GM23338 (cell line): ENCODE measurements around the gene DNAJC11. TPM values are rescaled to one million over a fixed set of nuclear protein-coding genes. Genes with fewer than 3 reads are reported as not detected.

Experiments
- ATAC-seq: fragments of 200-7000 bp; cut with Tn5 transposase; 3 replicates; pipeline ENCODE4 v1.9.1; 2020
- DNase-seq: peaks from one replicate; pipeline ENCODE4 v3.0.0-alpha.2; 2015; ENCODE audit warnings: low spot score
- H2AFZ ChIP-seq: fragments of 200-600 bp; sonication (generic); 2 replicates; pipeline ENCODE4 v1.8.0; 2016; ENCODE audit warnings: antibody characterized with exemption, mild to moderate bottlenecking, moderate library complexity
- H3F3A ChIP-seq: fragments of 200-600 bp; sonication (generic); replicated peaks from 2 replicates; pipeline ENCODE4 v1.8.0; 2017; ENCODE audit warnings: antibody characterized with exemption, mixed run types, low read depth
- H3K27ac ChIP-seq: fragments of 200-600 bp; sonication (generic); 2 replicates; pipeline ENCODE4 v1.6.1; 2016; ENCODE audit warnings: low read depth
- H3K27me3 ChIP-seq: fragments of 200-600 bp; sonication (generic); 2 replicates; pipeline ENCODE4 v1.8.0; 2016; ENCODE audit warnings: mild to moderate bottlenecking, mixed run types, moderate library complexity; ENCODE audit not compliant: insufficient read depth
- H3K36me3 ChIP-seq: fragments of 200-600 bp; sonication (generic); 2 replicates; pipeline ENCODE4 v1.8.0; 2016; ENCODE audit warnings: mild to moderate bottlenecking; ENCODE audit not compliant: insufficient read depth
- H3K4me1 ChIP-seq: fragments of 200-600 bp; sonication (generic); 2 replicates; pipeline ENCODE4 v1.8.0; 2016; ENCODE audit warnings: mild to moderate bottlenecking, moderate library complexity; ENCODE audit not compliant: insufficient read depth
- H3K4me2 ChIP-seq: fragments of 200-600 bp; sonication (generic); 2 replicates; pipeline ENCODE4 v1.7.1; 2017; ENCODE audit warnings: mixed run types
- H3K4me3 ChIP-seq: fragments of 200-600 bp; sonication (generic); 2 replicates; pipeline ENCODE4 v1.6.1; 2016; ENCODE audit warnings: mixed run types
- H3K79me2 ChIP-seq: fragments of 200-600 bp; sonication (generic); replicated peaks from 2 replicates; pipeline ENCODE4 v1.8.0; 2017; ENCODE audit warnings: mild to moderate bottlenecking; ENCODE audit not compliant: insufficient read depth
- H3K9me2 ChIP-seq: fragments of 200-600 bp; sonication (generic); 2 replicates; pipeline ENCODE4 v1.8.0; 2017; ENCODE audit not compliant: insufficient read depth
- H4K20me1 ChIP-seq: fragments of 200-600 bp; sonication (generic); replicated peaks from 2 replicates; pipeline ENCODE4 v1.8.0; 2017; ENCODE audit warnings: mild to moderate bottlenecking; ENCODE audit not compliant: insufficient read depth
- H3K27ac Mint-ChIP-seq: 2 replicates; pipeline ENCODE4 v1.8.0; 2020; ENCODE audit warnings: inconsistent platforms, mild to moderate bottlenecking, moderate library complexity, mixed read lengths
- H3K27me3 Mint-ChIP-seq: 3 replicates; pipeline ENCODE4 v1.8.0; 2022; ENCODE audit warnings: low read depth, mild to moderate bottlenecking, moderate library complexity, mixed read lengths, inconsistent platforms; ENCODE audit not compliant: insufficient read depth, poor library complexity
- H3K36me3 Mint-ChIP-seq: 3 replicates; pipeline ENCODE4 v1.8.0; 2021; ENCODE audit warnings: low read depth, mild to moderate bottlenecking, inconsistent platforms, moderate library complexity, mixed read lengths
- H3K4me1 Mint-ChIP-seq: 3 replicates; pipeline ENCODE4 v1.8.0; 2020; ENCODE audit warnings: mild to moderate bottlenecking, inconsistent platforms, mixed read lengths
- H3K4me3 Mint-ChIP-seq: 3 replicates; pipeline ENCODE4 v1.8.0; 2021; ENCODE audit warnings: moderate library complexity, mild to moderate bottlenecking, inconsistent platforms, mixed read lengths
- H3K9me3 Mint-ChIP-seq: 3 replicates; pipeline ENCODE4 v1.8.0; 2020; ENCODE audit warnings: moderate library complexity, mild to moderate bottlenecking, inconsistent platforms, mixed read lengths
- CREB1 ChIP-seq: fragments of 250-450 bp; sonication (Bioruptor Pico); IDR thresholded peaks from 2 replicates; pipeline ENCODE4 v1.5.0; 2020; ENCODE audit warnings: low read depth, mild to moderate bottlenecking, moderate library complexity
- CTCF ChIP-seq, 2 experiments: fragments of 200-600 bp in 1 of 2; sonication (generic) in 1 of 2; conservative IDR thresholded peaks; 2 replicates each; pipeline versions ENCODE4 v1.5.1 to v1.6.1; 2016 to 2017; ENCODE audit warnings: antibody characterized with exemption in 2 of 2, low read depth in 2 of 2, mild to moderate bottlenecking in 2 of 2, moderate library complexity in 1 of 2
- ETS1 ChIP-seq: IDR thresholded peaks from 2 replicates; pipeline ENCODE4 v1.6.1; 2016; ENCODE audit warnings: antibody characterized with exemption
- EZH2 ChIP-seq: fragments of 200-600 bp; sonication (generic); IDR thresholded peaks from one replicate; pipeline ENCODE4 v1.8.0; 2017; ENCODE audit warnings: antibody characterized with exemption, mild to moderate bottlenecking, low read depth; ENCODE audit not compliant: unreplicated experiment
- EZH2phosphoT487 ChIP-seq: fragments of 200-600 bp; sonication (generic); IDR thresholded peaks from one replicate; pipeline ENCODE4 v1.8.1; 2018; ENCODE audit warnings: antibody characterized with exemption; ENCODE audit not compliant: unreplicated experiment
- JUNB ChIP-seq: IDR thresholded peaks from one replicate; pipeline ENCODE4 v1.6.1; 2016; ENCODE audit warnings: antibody characterized with exemption; ENCODE audit not compliant: unreplicated experiment
- NANOG ChIP-seq: IDR thresholded peaks from 2 replicates; pipeline ENCODE4 v1.6.1; 2016; ENCODE audit warnings: antibody characterized with exemption, borderline replicate concordance
- POLR2AphosphoS5 ChIP-seq: IDR thresholded peaks from 2 replicates; pipeline ENCODE4 v1.6.1; 2016; ENCODE audit warnings: antibody characterized with exemption, low read depth
- REST ChIP-seq: IDR thresholded peaks from one replicate; pipeline ENCODE4 v1.6.1; 2018; ENCODE audit warnings: antibody characterized with exemption; ENCODE audit not compliant: unreplicated experiment
- STAT1 ChIP-seq: IDR thresholded peaks from one replicate; pipeline ENCODE4 v1.6.1; 2016; ENCODE audit warnings: antibody characterized with exemption; ENCODE audit not compliant: unreplicated experiment
- ZNF331 ChIP-seq: fragments of 250-450 bp; sonication (Bioruptor Pico); IDR thresholded peaks from 2 replicates; pipeline ENCODE4 v1.5.0; 2020; ENCODE audit warnings: low read depth, mild to moderate bottlenecking, moderate library complexity
- polyA plus RNA-seq: library from polyadenylated mRNA; unstranded; fragments of >200 nt; fragmentation: Nextera tagmentation; extraction: Ambion mirVana; gene quantifications from 2 replicates; pipeline ENCODE4 v1.2.1, GENCODE V29; 2016
- total RNA-seq: library from RNA; depleted of rRNA; stranded (reverse); fragments of >200 nt; shearing (Covaris generic); gene quantifications from 2 replicates; pipeline ENCODE4 v1.2.3, GENCODE V29; 2014

The DNAJC11 gene
- total and polyA plus RNA-seq, 2 experiments from 2014 or later, result 48.4 to 67.2 TPM

GRCh38 chr1:6588893-6589520, 112.6 kb downstream of the DNAJC11 start (continued):
- no peak for TF ChIP-seq CTCF (conservative IDR thresholded peaks at IDR 0.05; ENCODE audit: low read depth in 2 of 2)
- TF ChIP-seq JUNB, result no peak
- no peak for TF ChIP-seq ETS1
- no peak for TF ChIP-seq EZH2
- no peak for TF ChIP-seq EZH2phosphoT487

DNA sequence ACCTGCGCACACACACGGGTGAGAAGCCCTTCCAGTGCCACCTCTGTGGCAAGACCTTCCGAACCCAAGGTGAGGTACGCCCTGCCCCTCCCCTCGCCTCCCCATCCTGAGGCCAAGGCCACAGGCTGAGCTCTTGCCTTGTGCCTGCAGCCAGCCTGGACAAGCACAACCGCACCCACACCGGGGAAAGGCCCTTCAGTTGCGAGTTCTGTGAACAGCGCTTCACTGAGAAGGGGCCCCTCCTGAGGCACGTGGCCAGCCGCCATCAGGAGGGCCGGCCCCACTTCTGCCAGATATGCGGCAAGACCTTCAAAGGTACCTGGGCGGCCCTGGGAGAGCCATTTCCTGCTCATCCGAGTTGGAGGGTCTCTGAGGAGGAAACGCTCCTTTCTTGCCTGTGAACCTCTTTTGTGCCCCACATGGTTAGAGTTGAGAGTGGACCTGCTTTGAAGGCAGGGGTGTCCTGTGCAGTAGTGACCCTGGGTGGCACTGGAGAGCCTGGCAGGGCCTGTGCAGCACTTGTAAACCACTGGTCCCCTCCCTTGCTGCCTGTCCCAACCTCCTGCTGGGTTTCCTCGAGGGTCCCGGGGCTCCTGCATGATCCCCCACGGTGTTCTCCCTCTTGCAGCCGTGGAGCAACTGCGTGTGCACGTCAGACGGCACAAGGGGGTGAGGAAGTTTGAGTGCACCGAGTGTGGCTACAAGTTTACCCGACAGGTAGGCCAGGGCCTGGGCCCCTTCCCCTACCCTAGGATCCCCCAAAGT, 113.3 kb downstream of the DNAJC11 start:
- Mint-ChIP-seq H3K36me3 (peaks cover 17% of the 10 kb centered on the region), H3K4me1 (peaks cover 6% of the 10 kb centered on the region; the same call in 1 of the 3 replicates), H3K27me3 (peaks cover 21% of the 10 kb centered on the region), H3K4me3 (no peak overlapping the region), H3K27ac (no peak overlapping the region; the same call in 1 of the 2 replicates), H3K9me3 (no peaks in the 10 kb centered on the region)
- DNase-seq (no peak), ATAC-seq (no peak)
- no peaks in the 10 kb centered on the region for H3K36me3 ChIP-seq
- H3F3A ChIP-seq, result peaks cover 14% of the 10 kb centered on the region; the same call in 1 of the 2 replicates
- no peaks in the 10 kb centered on the region for H3K27me3 ChIP-seq
- H3K79me2 ChIP-seq, result 0 out of 2 replicates have a peak, but pooled peaks cover 2% of the 10 kb centered on the region
- H3K4me1 ChIP-seq, result no peaks in the 10 kb centered on the region
- H3K9me2 ChIP-seq, result no peaks in the 10 kb centered on the region
- H3K27ac ChIP-seq, result peak overlapping the region; percentile 79; the same call in 1 of the 2 replicates
- H2AFZ ChIP-seq, result no peak overlapping the region
- H4K20me1 ChIP-seq, result peaks cover 19% of the 10 kb centered on the region; the same call in 1 of the 2 replicates
- H3K4me2 ChIP-seq, result no peak overlapping the region
- no peak overlapping the region for H3K4me3 ChIP-seq
- TF ChIP-seq POLR2AphosphoS5, result no peak
- TF ChIP-seq JUNB, result no peak
- no peak for TF ChIP-seq REST
- TF ChIP-seq CREB1 (CRISPR knock-in tag), result no peak
- no peak for TF ChIP-seq EZH2
- no peak for TF ChIP-seq EZH2phosphoT487
- no peak for TF ChIP-seq ETS1
- no peak for TF ChIP-seq CTCF (conservative IDR thresholded peaks at IDR 0.05; ENCODE audit: low read depth in 2 of 2)
- no peak for TF ChIP-seq ZNF331 (CRISPR knock-in tag)
- no peak for TF ChIP-seq STAT1
- no peak for TF ChIP-seq NANOG
